Limb (tissue), 2 donors: ENCODE results near the gene PNMA6F.
"Not testable (repeated sequence)": the region's sequence is repeated elsewhere in the genome, so short reads cannot be mapped to it uniquely, and the experiment has no call there.

Experiments used
- DNase-seq, 2 donors: peaks; one replicate each; pipeline ENCODE4 v3.0.0-alpha.2; 2016; ENCODE audit errors: extremely low spot score in 2 of 2

PNMA6F gene

DNA sequence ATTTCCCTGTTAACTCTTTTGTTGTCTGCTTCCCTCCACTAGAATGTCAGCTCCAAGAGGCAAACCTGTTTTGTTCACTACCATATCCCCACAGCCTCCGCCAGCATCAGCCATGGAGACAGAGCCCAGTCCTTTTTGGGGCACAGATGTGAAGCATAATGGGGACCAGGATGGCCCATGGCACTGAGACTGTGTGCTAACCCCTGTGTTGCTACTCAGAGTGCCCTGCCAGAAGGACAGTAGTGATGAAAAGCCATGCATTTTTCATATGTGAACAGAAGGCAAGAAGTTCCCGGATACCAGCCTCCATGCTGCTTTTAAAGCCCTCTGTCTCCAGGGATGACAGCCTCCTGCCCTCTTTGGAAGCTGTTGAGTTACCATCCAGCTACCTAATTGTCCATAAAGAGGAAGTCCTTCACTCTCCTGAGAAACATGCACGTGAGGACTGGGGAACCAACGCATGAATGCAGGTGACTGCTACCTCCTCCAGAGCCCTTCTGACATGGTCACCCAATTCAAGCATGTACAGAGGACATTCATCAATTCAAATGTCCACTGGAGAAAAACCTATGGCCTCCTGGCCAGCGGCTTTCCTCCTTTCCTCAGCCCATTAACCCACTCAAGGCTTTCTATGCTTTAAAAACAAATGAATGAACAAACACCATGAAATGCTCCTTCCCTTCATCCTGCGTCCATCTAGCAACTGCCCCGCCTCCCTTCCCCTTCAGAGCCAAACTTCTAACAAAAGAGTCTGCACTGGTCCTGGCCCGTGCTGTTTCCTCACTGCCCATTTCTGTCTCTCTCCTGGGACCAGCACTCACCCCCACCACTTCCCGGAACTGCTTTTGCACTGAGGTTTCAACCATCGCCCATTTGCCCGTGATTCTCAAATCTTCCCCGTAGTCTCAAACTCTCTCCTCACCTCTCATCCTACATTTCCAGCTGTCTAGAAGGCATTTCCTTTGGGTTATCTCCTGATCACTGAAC is 18.0 kb downstream of the PNMA6F start:
- no peak for DNase-seq

DNA sequence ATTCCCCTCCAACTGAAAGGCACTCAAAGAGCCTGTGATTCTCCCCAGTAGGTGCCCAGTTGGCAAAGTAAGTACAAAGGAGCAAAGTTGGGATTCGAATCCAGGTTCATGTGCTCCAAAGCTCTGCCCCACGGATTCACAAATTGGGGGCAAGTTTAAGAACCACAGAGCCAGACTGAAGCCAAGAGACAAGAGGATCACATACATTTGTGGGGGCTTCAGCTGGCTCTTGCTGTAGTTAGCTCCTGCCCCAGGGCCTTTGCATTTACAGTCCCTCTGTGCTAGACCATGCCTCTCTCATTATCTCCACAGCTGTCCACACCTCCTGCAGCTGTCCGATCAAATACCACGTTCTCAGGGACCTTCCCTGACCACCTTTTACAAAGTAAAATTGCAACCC is 18.8 kb downstream of the PNMA6F start:
- DNase-seq: no peak

DNA sequence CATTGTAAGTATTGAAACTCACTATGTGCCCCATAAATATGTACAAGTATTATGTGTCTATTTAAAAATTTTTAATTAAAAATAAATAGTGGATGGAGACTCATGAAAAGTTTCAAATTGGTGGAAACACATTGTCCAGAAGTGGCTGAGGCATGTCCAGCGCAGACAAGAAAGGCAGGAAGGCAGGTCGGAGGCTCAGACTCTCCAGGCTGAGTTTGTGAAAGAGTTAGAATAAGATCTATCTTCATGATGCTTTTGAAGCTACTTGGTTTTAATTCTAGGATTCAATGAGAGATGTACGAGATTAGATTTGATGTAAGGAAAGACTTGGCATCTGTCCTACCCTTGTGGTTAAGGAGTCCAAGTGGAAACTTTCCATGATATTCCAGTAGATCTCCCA is 19.8 kb downstream of the PNMA6F start:
- no peak for DNase-seq

DNA sequence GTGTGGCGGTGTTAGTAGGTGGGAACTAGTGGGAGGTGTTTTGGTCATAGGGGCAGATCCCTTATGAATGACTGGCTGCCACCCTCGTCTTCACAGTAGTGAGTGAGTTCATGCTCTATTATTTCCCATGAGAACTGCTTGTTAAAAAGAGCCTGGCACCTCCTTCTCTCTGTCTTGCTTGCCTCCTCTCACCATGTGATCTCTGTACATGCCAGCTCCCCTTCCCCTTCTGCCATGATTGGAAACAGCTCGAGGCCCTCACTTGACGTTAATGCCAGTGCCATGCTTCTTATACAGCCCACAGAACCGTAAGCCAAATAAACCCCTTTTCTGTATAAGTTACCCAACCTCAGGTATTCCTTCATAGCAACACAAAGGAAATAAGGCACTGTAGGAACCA is 21.7 kb downstream of the PNMA6F start:
- no peak for DNase-seq

DNA sequence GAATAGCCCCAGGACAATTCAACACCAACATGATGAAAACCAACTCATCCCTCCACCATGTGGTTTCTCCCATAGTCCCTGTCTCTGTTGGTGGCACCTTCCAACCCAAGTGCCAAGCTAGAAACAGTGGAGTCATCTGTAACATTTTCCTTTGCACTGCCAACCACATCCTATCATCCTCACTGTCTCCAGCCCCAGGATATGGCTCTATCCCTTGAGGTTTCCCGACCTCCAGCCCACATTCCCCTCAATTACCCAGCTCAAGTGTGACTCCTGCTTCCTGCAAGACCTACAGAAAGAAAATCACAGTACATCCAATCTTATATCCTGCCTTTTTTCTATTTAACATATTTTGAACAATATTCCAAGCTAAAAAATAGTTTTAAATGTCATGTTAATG is 24.2 kb downstream of the PNMA6F start:
- no peak for DNase-seq

DNA sequence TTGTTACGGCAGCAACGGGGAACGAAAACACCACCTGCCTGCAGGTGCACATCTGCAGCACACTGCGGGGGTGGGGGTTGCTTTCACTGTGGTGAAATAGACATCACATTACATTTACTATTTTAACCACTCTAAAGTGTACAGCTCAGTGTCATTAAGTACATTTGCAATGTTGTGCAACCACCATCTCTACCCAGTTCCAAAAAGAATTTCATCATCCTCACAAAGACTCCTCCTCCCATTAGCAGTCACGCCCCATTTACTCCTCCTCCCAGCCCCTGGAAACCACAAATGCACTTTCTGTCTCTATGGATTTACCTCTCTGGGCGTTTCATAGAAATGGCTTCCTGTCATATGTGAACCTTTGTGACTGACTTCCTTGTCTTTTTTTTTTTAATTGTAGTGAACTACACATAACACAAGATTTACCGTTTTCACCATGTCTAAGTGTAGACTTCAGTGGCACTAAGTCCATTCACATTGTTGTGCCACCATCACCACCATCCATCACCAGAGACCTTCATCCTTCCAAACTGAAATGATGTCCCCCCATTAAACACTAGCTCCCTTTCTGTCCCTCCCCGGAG is 28.0 kb downstream of the PNMA6F start:
- not testable (repeated sequence) for DNase-seq

DNA sequence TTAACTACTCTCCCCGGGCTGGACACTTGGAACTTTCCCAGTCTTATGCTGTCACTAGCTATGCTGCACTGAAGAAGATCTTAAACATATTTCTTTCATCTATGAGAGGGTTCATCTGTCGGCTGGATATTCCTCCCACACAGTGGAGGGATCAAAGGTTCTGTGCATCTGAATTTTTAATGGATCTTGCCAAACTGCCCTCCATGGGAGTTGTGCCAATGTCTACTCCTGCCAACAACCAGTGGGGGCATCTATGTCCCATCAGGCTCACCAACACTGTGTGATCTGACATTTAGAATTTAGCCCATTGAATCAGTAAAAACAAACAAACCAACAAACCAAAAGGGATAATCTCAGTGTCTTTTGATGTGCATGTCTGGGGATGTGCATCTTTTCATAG is 32.8 kb downstream of the PNMA6F start:
- not testable (repeated sequence) for DNase-seq

DNA sequence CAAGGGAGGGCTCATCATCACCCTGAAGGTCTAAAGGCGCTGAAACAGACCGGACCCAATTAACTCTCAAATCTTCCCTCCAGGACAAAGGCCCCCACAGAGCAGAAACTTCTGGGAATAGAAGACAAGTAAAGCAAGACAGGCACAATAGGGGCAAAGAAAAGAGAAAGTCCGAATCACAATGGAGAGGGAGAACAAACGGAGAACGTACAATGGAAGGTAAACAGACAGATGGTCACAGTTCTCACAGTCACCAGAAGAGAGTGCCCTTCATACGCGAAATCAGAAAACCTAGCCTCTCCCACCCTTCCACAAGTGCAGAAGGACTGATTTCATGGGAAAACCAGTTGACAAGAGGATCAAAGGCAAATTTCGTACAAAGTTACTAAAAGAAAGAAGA is 35.9 kb downstream of the PNMA6F start:
- not testable (repeated sequence) for DNase-seq

DNA sequence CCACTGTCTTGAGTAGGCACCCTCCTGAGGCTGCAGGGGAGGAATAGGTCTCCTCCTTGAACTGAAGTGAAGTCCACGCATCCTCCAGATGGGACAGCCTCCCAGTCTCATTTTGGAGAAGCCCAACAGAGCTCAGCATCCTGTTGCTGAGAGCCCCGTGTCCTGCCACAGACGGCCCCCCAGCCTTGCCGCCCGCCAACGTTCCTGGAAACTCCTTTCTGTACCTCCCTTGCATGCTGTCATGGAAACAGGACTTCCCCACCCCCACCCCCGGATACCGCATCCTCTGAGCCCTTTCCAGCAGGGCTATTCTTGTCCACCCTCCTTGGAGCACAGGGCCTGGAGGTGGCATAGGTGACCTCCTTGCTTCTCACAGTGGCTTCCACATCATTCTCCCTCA is 37.6 kb downstream of the PNMA6F start:
- DNase-seq: not testable (repeated sequence)

DNA sequence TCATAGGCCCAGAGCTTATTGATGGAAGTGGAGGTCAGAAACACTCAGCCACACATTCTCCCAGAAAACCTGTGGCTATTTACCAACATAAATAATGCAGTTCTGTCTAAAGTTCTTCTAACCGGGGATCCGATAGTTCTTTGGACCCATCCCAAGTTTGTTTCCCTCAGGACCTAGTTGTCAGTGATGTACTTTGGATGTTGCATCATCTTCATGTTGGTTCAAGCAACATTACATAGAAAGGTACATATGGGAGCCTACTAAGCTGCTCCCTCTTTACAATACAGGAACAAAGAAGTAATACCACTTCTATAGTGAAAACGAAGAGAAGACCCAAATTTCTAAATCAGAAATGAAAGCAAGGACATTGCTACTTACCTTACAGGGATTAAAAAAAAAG is 39.8 kb downstream of the PNMA6F start:
- DNase-seq: not testable (repeated sequence)

DNA sequence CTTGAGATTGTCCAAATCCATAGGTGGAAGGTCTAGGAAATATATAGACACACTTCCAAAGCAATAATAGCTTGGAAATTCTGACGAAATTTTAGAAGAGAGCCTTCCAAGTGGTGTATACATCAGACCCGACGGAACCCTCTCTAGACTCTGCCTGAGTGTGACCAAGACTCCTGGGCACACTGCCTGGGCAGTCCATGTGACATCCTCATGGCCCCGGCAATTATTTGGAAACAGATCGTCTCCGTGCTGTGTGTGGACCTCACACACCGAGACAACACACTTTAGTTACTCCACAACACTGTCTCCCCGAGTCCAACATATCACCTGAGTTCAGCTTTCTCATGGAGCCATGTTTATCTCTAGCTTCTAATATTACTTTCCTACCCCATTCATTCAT is 42.3 kb downstream of the PNMA6F start:
- DNase-seq: not testable (repeated sequence)

DNA sequence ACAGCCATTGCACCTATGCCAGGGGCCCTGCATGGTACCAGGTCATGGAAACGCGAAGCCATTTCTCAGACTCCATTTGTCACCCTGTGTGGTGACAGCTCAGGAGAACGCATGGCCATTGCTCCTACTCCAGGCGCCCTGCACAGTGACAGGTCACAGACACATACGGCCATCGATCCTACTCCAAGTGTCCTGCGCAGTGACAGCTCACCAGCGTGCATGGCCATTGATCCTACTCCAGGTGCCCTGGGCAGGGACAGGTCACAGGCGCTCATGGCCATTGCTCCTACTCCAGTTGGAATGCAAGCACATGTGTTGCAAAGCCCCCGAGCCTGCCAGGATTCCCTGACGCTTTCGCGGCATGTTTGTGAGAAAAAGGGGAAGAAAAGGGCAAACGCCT is 45.5 kb downstream of the PNMA6F start:
- DNase-seq: not testable (repeated sequence)

DNA sequence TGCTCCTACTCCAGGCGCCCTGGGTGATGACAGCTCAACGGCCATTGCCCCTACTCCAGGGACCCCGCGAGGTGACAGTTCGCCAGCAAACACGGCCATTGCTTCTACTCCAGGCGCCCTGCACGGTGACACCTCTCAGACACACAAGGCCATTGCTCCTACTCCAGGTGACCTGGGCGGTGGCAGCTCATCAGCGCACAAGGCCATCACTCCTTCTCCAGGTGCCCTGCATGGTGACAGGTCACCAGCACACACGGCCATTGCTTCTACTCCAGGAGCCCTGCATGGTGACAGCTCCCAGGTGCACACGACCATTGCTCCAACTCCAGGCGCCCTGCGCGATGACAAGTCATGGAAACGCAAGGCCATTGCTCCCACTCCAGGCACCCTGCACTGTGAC is 46.1 kb downstream of the PNMA6F start:
- DNase-seq: not testable (repeated sequence)

DNA sequence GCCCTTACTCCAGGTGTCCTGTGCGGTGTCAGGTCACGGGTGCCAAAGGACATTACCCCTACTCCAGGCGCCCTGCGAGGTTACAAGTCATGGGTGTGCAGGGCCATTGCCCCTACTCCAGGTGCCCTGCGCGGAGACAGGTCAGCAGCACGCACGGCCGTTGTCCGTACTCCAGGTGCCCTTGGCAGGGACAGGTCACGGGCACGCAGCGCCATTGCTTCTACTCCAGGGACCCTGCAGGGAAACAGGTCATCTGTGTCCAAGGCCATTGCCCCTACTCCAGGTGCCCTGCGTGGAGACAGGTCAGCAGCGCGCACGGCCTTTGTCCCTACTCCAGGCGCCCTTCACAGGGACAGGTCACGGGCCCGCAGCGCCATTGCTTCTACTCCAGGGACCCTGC is 49.0 kb downstream of the PNMA6F start:
- DNase-seq: not testable (repeated sequence)

DNA sequence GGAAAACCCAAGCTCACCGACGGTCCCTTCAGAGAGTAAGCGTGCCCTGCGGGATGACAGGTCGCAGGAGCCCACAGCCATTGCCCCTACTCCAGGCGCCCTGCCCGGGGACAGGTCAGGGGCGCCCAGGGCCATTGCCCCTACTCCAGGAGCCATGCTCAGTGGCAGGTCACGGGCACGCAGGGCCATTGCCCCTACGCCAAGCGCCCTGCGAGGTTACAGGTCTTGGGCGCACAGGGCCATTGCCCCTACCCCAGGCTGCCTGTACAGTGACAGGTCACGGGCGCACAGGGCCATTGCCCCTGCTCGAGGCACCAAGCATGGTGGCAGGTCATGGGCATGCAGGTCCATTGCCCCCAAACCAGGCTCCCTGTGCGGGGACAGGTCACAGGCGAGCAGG is 49.5 kb downstream of the PNMA6F start:
- not testable (repeated sequence) for DNase-seq
